Measurements from ENCODE around the gene DBN1. TPM values are rescaled to one million over a fixed set of nuclear protein-coding genes. Genes with fewer than 3 reads are reported as not detected.

Gene DBN1
- total and polyA plus RNA-seq, 9 of the 15 experiments (the other 6 are each of a cell fraction or from before 2014, with no cell fraction given) = 0.25 to 87.2 (median 27.9) TPM

GRCh38 chr5:177446200-177447065 lies 27.0 kb downstream of the DBN1 start, which contains the start of gene PRR7 (continued):
- no peak for TF ChIP-seq MGA (IDR thresholded peaks at IDR 0.05)
- no peak for TF ChIP-seq HDAC8 (tag; IDR thresholded peaks at IDR 0.05)
- TF ChIP-seq CCAR2 (IDR thresholded peaks at IDR 0.05; ENCODE audit: low read depth, low read length) = no peak
- TF ChIP-seq IRF2 (CRISPR knock-in tag; IDR thresholded peaks at IDR 0.05) = no peak
- no peak for TF ChIP-seq TCF15 (CRISPR knock-in tag; IDR thresholded peaks at IDR 0.05)
- TF ChIP-seq HINFP (tag; conservative IDR thresholded peaks at IDR 0.05; ENCODE audit: low read depth) = no peak
- TF ChIP-seq HOMEZ (CRISPR knock-in tag; IDR thresholded peaks at IDR 0.05) = no peak
- TF ChIP-seq ZNF644 (tag; IDR thresholded peaks at IDR 0.05; ENCODE audit: low read depth) = no peak
- TF ChIP-seq CBX3 (IDR thresholded peaks at IDR 0.05; ENCODE audit: borderline replicate concordance in 1 of 2, low read length in 2 of 2) = no peak
- TF ChIP-seq HDAC2 (IDR thresholded peaks at IDR 0.05) = no peak
- TF ChIP-seq ZZZ3 (IDR thresholded peaks at IDR 0.05) = no peak
- no peak for TF ChIP-seq ZNF184 (CRISPR knock-in tag; IDR thresholded peaks at IDR 0.05)

All from K562 (cell line).